HCT116 (cell line): ENCODE data around the gene LIN9. TPM values are rescaled to one million over a fixed set of nuclear protein-coding genes. Genes with fewer than 3 reads are reported as not detected.

Source experiments
- ATAC-seq: fragments of 200-7000 bp; cut with Tn5 transposase; 2 replicates; pipeline ENCODE4 v1.9.1; 2020; ENCODE audit warnings: mild to moderate bottlenecking, moderate library complexity
- BruUV-seq: library from RNA; stranded (reverse); fragments of 400-500 nt; replicated peaks from 2 replicates; lab custom pipeline; 2021; lab: Mats Ljungman, UMichigan
- CTCF ChIA-PET: fragments of 300-600 bp; sonication (Branson Sonifier 250); formaldehyde crosslinking; loops from one replicate; lab custom pipeline; 2021; ENCODE audit warnings: antibody characterized with exemption; lab: Charles Lee
- POLR2A ChIA-PET: fragments of 300-600, 350-600 bp; sonication (Branson Sonifier 250); formaldehyde crosslinking; loops from one replicate; lab custom pipeline; 2021; ENCODE audit warnings: antibody characterized with exemption; lab: Charles Lee
- RAD21 ChIA-PET, 2 experiments: fragments of 300-600 bp; sonication (Branson Sonifier 250); formaldehyde crosslinking; loops; one replicate each; lab custom pipeline; 2023; ENCODE audit warnings: low total read pairs in 2 of 2; ENCODE audit not compliant: uncharacterized antibody in 2 of 2, unreplicated experiment in 2 of 2, low non-redundant PET in 1 of 2; lab: Charles Lee
- DNase-seq: peaks from one replicate; pipeline ENCODE4 v3.0.0-alpha.2; 2010; ENCODE audit warnings: low read depth, low spot score
- H2AFZ ChIP-seq: fragments of 200-600 bp; shearing (Covaris generic), sonication (generic); 2 replicates; pipeline ENCODE4 v1.6.1; 2017; ENCODE audit warnings: low read depth, mixed run types, mixed read lengths, antibody characterized with exemption, low read length; ENCODE audit not compliant: poor library complexity, severe bottlenecking
- H3K27ac ChIP-seq: 2 replicates; pipeline ENCODE4 v1.5.1; 2012; ENCODE audit warnings: low read depth, low read length
- H3K27me3 ChIP-seq: fragments of 200-600 bp; sonication (generic); 2 replicates; pipeline ENCODE4 v1.6.1; 2016; ENCODE audit warnings: mixed run types, low read length, mixed read lengths; ENCODE audit not compliant: insufficient read depth
- H3K36me3 ChIP-seq, 2 experiments: fragments of 200-500 bp in 1 of 2; fragments of 200-600 bp in 1 of 2; sonication (Bioruptor generic) in 1 of 2; sonication (generic) in 1 of 2; 2 replicates each; pipeline versions ENCODE4 v1.5.1 to v1.6.1; 2014 to 2016; ENCODE audit warnings: low read length in 2 of 2, inconsistent platforms in 1 of 2, mixed read lengths in 1 of 2, mixed run types in 1 of 2; ENCODE audit not compliant: insufficient read depth in 2 of 2, control insufficient read depth in 1 of 2
- H3K4me1 ChIP-seq, 2 experiments: fragments of 200-600 bp in 1 of 2; sonication (generic) in 1 of 2; 2 replicates each; pipeline versions ENCODE4 v1.5.1 to v1.6.1; 2012 to 2017; ENCODE audit warnings: low read length in 2 of 2, inconsistent platforms in 1 of 2, mild to moderate bottlenecking in 1 of 2, mixed read lengths in 1 of 2, mixed run types in 1 of 2, moderate library complexity in 1 of 2; ENCODE audit not compliant: insufficient read depth in 2 of 2, control insufficient read depth in 1 of 2
- H3K4me2 ChIP-seq: fragments of 200-600 bp; sonication (generic); 2 replicates; pipeline ENCODE4 v1.6.1; 2017; ENCODE audit warnings: mixed run types, low read length, mixed read lengths
- H3K4me3 ChIP-seq, 2 experiments: fragments of 200-600 bp in 1 of 2; sonication (generic) in 1 of 2; replicated peaks in 1 of 2; 2 replicates each; pipeline ENCODE4 v1.5.1; 2011 to 2016; ENCODE audit warnings: low read length in 2 of 2, control low read depth in 1 of 2, low read depth in 1 of 2, mild to moderate bottlenecking in 1 of 2, mixed read lengths in 1 of 2, mixed run types in 1 of 2
- H3K79me2 ChIP-seq: fragments of 200-600 bp; sonication (generic); 2 replicates; pipeline ENCODE4 v1.6.1; 2017; ENCODE audit warnings: mild to moderate bottlenecking, mixed run types, low read length, moderate library complexity, mixed read lengths; ENCODE audit not compliant: insufficient read depth
- H3K9ac ChIP-seq: fragments of 200-600 bp; sonication (generic); 2 replicates; pipeline ENCODE4 v1.6.1; 2016; ENCODE audit warnings: low read length, mixed read lengths
- H3K9me2 ChIP-seq: fragments of 200-600 bp; sonication (generic), shearing (Covaris generic); 2 replicates; pipeline ENCODE4 v1.6.1; 2017; ENCODE audit warnings: mixed run types, mild to moderate bottlenecking, moderate library complexity; ENCODE audit not compliant: insufficient read depth
- H3K9me3 ChIP-seq, 2 experiments: fragments of 200-500 bp in 1 of 2; fragments of 200-600 bp in 1 of 2; sonication (Bioruptor generic) in 1 of 2; sonication (generic) in 1 of 2; 2 replicates each; pipeline ENCODE4 v1.6.1; 2014 to 2017; ENCODE audit warnings: low read length in 2 of 2, mixed read lengths in 2 of 2, inconsistent platforms in 1 of 2, low read depth in 1 of 2, mild to moderate bottlenecking in 1 of 2, mixed run types in 1 of 2, moderate library complexity in 1 of 2; ENCODE audit not compliant: control insufficient read depth in 1 of 2, insufficient read depth in 1 of 2
- H4K20me1 ChIP-seq: fragments of 200-600 bp; sonication (generic), shearing (Covaris generic); 2 replicates; pipeline ENCODE4 v1.6.1; 2017; ENCODE audit warnings: mixed run types, mild to moderate bottlenecking, moderate library complexity; ENCODE audit not compliant: insufficient read depth
- ATF3 ChIP-seq: IDR thresholded peaks from 2 replicates; pipeline ENCODE4 v1.6.1; 2012
- CBX3 ChIP-seq: IDR thresholded peaks from 2 replicates; pipeline ENCODE4 v1.6.1; 2012; ENCODE audit warnings: low read depth
- CTCF ChIP-seq, 3 experiments: fragments of 200-600 bp in 1 of 3; sonication (generic) in 1 of 3; IDR thresholded peaks in 2 of 3; conservative IDR thresholded peaks in 1 of 3; 2 replicates each; pipeline ENCODE4 v1.5.1; 2012 to 2017; ENCODE audit warnings: low read depth in 2 of 3, low read length in 2 of 3, antibody characterized with exemption in 1 of 3, borderline replicate concordance in 1 of 3, control low read depth in 1 of 3, mild to moderate bottlenecking in 1 of 3, mixed read lengths in 1 of 3, mixed run types in 1 of 3, moderate library complexity in 1 of 3; ENCODE audit not compliant: insufficient read depth in 1 of 3
- ELF1 ChIP-seq: IDR thresholded peaks from 2 replicates; pipeline ENCODE4 v1.6.1; 2012; ENCODE audit warnings: low read depth, borderline replicate concordance
- EZH2 ChIP-seq: fragments of 200-600 bp; sonication (generic); IDR thresholded peaks from 2 replicates; pipeline ENCODE4 v1.6.1; 2017; ENCODE audit warnings: antibody characterized with exemption, mixed run types
- FOSL1 ChIP-seq: IDR thresholded peaks from 2 replicates; pipeline ENCODE4 v1.6.1; 2012; ENCODE audit warnings: low read depth
- JUND ChIP-seq: IDR thresholded peaks from 2 replicates; pipeline ENCODE4 v1.6.1; 2012
- MAX ChIP-seq: IDR thresholded peaks from 2 replicates; pipeline ENCODE4 v1.6.1; 2012
- POLR2AphosphoS5 ChIP-seq: IDR thresholded peaks from 2 replicates; pipeline ENCODE4 v1.6.1; 2011; ENCODE audit warnings: mild to moderate bottlenecking, low read depth, low read length, moderate library complexity
- RAD21 ChIP-seq: IDR thresholded peaks from 2 replicates; pipeline ENCODE4 v1.6.1; 2012; ENCODE audit warnings: low read depth, mild to moderate bottlenecking
- SRF ChIP-seq: IDR thresholded peaks from 2 replicates; pipeline ENCODE4 v1.6.1; 2012; ENCODE audit warnings: low read depth
- TCF7L2 ChIP-seq: IDR thresholded peaks from 2 replicates; pipeline ENCODE4 v1.7.0; 2011; ENCODE audit warnings: borderline replicate concordance, inconsistent platforms; ENCODE audit not compliant: insufficient read depth, insufficient read length; ENCODE audit errors: extremely low read depth
- ZNF274 ChIP-seq: fragments of 200-500 bp; sonication (Bioruptor generic); IDR thresholded peaks from 2 replicates; pipeline ENCODE4 v1.6.1; 2014; ENCODE audit warnings: mild to moderate bottlenecking, low read depth, low read length, inconsistent platforms
- intact Hi-C: fragments of 100-400 bp; cut with micrococcal nuclease; formaldehyde crosslinking; loops from 2 replicates; pipeline ENCODE4 v1.10.0; 2022
- total RNA-seq: library from RNA; stranded (reverse); gene quantifications from one replicate; pipeline ENCODE4 v1.2.1, GENCODE V29; 2021; ENCODE audit not compliant: unreplicated experiment

Gene LIN9
- total RNA-seq, 1 experiment from 2014 or later: 9.3 TPM

DNA sequence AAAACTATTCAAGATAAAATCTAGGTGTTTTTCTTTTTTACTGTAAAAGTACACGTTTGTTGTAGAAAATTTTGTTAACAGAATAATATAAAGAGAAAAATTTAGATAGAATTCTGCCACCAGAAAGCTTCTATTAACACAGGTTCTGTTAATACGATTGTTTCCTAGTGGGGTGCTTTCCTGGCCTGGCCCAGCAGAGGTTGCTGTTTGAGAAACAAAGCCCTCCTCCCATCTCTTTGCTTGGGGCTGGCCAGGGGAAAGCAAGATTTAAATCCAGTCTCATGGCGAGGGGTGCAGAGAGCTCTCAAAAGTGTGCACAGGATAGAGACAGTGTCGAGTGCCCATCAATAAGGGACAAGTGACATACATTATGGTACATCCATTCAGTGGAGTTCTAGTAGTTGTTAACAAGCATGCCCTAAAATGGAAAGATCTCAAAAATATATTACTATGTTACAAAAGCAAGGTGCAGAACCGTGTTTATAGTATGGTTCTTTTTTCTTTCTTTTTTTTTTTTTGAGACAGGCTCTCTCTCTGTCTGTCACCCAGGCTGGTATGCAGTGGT is 107.9 kb downstream of the LIN9 start:
- no peaks in the 10 kb centered on the region for H3K9me2 ChIP-seq
- H3K9me3 ChIP-seq: no peaks in the 10 kb centered on the region
- TF ChIP-seq CTCF (IDR thresholded peaks at IDR 0.05 in 2 of 3, conservative IDR thresholded peaks at IDR 0.05 in 1 of 3; ENCODE audit: borderline replicate concordance in 1 of 3, insufficient read depth in 1 of 3, low read depth in 2 of 3, low read length in 2 of 3) (peak; percentile 49 to 62 (median 57)), RAD21 (peak; percentile 75), TCF7L2 (no peak)
- TF ChIP-seq, all 23 proteins: peak for 2
- ATAC-seq (peak; percentile 69), DNase-seq (peak; percentile 13)
- H3K79me2 ChIP-seq: no peaks in the 10 kb centered on the region
- intact Hi-C loops: loop anchor here (2.0 kb wide), 1 partner anchor 132 kb away; no protein-coding TSS in a partner anchor
- H3K27ac ChIP-seq: no peak overlapping the region
- H3K4me1 ChIP-seq: peaks cover 0 to 5% of the 10 kb centered on the region in 2 experiments; a peak in 2 of 4 replicates
- H4K20me1 ChIP-seq: no peaks in the 10 kb centered on the region
- no peaks in the 10 kb centered on the region for H3K27me3 ChIP-seq
- ChIA-PET CTCF (interaction anchor here (0.7 to 2.9 kb wide), 7 partner anchors 9 to 207 kb away, joined by 3 to 25 read pairs (median 4); partner anchors contain the start of gene PARP1), RAD21 (interaction anchor here in 1 of 2 experiments (0.8 kb wide), 1 partner anchor 76 kb away, joined by 3 read pairs; no protein-coding TSS in a partner anchor), POLR2A (interaction anchor here (1.0 to 1.4 kb wide), 3 partner anchors 9 to 108 kb away, joined by 3 to 7 read pairs (median 4); partner anchors contain the start of gene LIN9)
- no peak overlapping the region for H3K4me3 ChIP-seq
- H3K9ac ChIP-seq: no peak overlapping the region
- H3K36me3 ChIP-seq: no peaks in the 10 kb centered on the region
- H2AFZ ChIP-seq: no peak overlapping the region
- H3K4me2 ChIP-seq: no peak overlapping the region; the same call in 1 of the 2 replicates
- BruUV-seq: no TSS peak

DNA sequence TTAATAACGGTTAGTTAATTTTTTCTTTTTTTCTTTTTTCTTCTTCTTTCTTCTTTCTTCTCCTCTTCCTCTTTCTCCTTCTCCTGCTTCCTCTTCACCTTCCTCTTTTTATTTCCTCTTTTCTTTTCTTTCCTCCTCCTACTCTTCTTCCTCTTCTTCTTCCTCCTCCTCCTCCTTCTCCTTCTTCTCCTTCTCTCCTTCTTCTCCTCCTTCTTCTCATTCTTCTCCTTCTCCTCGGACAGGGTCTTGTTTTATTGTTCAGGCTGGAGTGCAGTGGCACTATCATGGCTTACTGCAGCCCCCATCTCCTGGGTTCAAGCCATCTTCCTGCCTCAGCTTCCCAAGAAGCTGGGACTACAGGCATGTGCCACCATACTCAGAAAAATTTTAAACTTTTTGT is 109.0 kb downstream of the LIN9 start:
- CTCF ChIA-PET: interaction anchor here (2.3 to 2.9 kb wide), 2 partner anchors 74 to 134 kb away, joined by 11 to 25 read pairs; no protein-coding TSS in a partner anchor
- H3K9me3 ChIP-seq: no peaks in the 10 kb centered on the region
- TF ChIP-seq CTCF (IDR thresholded peaks at IDR 0.05 in 2 of 3, conservative IDR thresholded peaks at IDR 0.05 in 1 of 3; ENCODE audit: borderline replicate concordance in 1 of 3, insufficient read depth in 1 of 3, low read depth in 2 of 3, low read length in 2 of 3) (no peak), JUND (no peak), POLR2AphosphoS5 (no peak), SRF (no peak), MAX (no peak), ELF1 (no peak), ATF3 (no peak), ZNF274 (no peak), CBX3 (no peak), EZH2 (no peak), TCF7L2 (no peak), FOSL1 (no peak)

More for the DNA sequence above, 109.0 kb downstream of the LIN9 start:
- H3K9ac ChIP-seq: no peak overlapping the region
- H2AFZ ChIP-seq: no peak overlapping the region
- DNase-seq (no peak), ATAC-seq (no peak)
- RAD21 ChIA-PET: no interaction called here
- no peak overlapping the region for H3K4me3 ChIP-seq
- no peaks in the 10 kb centered on the region for H4K20me1 ChIP-seq
- H3K27me3 ChIP-seq: no peaks in the 10 kb centered on the region
- H3K36me3 ChIP-seq: no peaks in the 10 kb centered on the region
- POLR2A ChIA-PET: interaction anchor here (1.0 kb wide), 1 partner anchor 18 kb away, joined by 4 read pairs; no protein-coding TSS in a partner anchor
- H3K79me2 ChIP-seq: no peaks in the 10 kb centered on the region
- H3K4me1 ChIP-seq: peaks cover 0 to 5% of the 10 kb centered on the region in 2 experiments; a peak in 2 of 4 replicates
- intact Hi-C loops: loop anchor here (2.0 kb wide), 1 partner anchor 133 kb away; no protein-coding TSS in a partner anchor
- H3K27ac ChIP-seq: no peak overlapping the region
- no peak overlapping the region for H3K4me2 ChIP-seq
- BruUV-seq: no TSS peak
- H3K9me2 ChIP-seq: no peaks in the 10 kb centered on the region
